Measurements from ENCODE around the gene VSTM1.

- TF ChIP-seq ZNF366 (tag by site-specific recombination; conservative IDR thresholded peaks at IDR 0.05) (no peak), CTCF (tag by site-specific recombination; IDR thresholded peaks at IDR 0.05) (no peak), IKZF3 (tag by site-specific recombination; IDR thresholded peaks at IDR 0.05) (no peak), ZNF175 (tag by site-specific recombination; IDR thresholded peaks at IDR 0.05) (no peak)
These were observed 70.2 kb downstream of the VSTM1 start for GRCh38 chr19:53993448-53993847.
